Large intestine (tissue), 3 donors: ENCODE results near the gene MYO7A. TPM values are rescaled to one million over a fixed set of nuclear protein-coding genes. Genes with fewer than 3 reads are reported as not detected.

ENCODE experiments used
- DNase-seq, 2 donors: peaks; one replicate each; pipeline versions ENCODE4 v3.0.0 to v3.0.0-alpha.2; 2013
- H3K27ac ChIP-seq: one replicate; pipeline ENCODE4 v1.5.1; 2013; ENCODE audit warnings: low read length
- H3K27me3 ChIP-seq: 2 replicates; pipeline ENCODE4 v1.6.1; 2013; ENCODE audit warnings: low read length; ENCODE audit not compliant: control insufficient read depth, insufficient read depth
- H3K36me3 ChIP-seq: 2 replicates; pipeline ENCODE4 v1.6.1; 2013; ENCODE audit warnings: low read length; ENCODE audit not compliant: control insufficient read depth, insufficient read depth
- H3K4me1 ChIP-seq: one replicate; pipeline ENCODE4 v1.6.1; 2013; ENCODE audit warnings: low read length; ENCODE audit not compliant: control insufficient read depth, insufficient read depth
- H3K4me3 ChIP-seq: one replicate; pipeline ENCODE4 v1.5.1; 2013; ENCODE audit warnings: low read length
- H3K9me3 ChIP-seq: one replicate; pipeline ENCODE4 v1.6.1; 2013; ENCODE audit warnings: mild to moderate bottlenecking, low read depth, low read length, moderate library complexity; ENCODE audit not compliant: control insufficient read depth
- WGBS: methylation state at CpG from one replicate; pipeline ENCODE4 v1.1.5; 2013; ENCODE audit warnings: low lambda C conversion rate; ENCODE audit not compliant: insufficient coverage; 5-methylcytosine and 5-hydroxymethylcytosine counted together
- polyA plus RNA-seq: library from polyadenylated mRNA; unstranded; fragments of 120-200 nt; gene quantifications from one replicate; pipeline ENCODE4 v1.2.1, GENCODE V29; 2013

The MYO7A gene
- polyA plus RNA-seq, 1 donor: 68.4 TPM

DNA sequence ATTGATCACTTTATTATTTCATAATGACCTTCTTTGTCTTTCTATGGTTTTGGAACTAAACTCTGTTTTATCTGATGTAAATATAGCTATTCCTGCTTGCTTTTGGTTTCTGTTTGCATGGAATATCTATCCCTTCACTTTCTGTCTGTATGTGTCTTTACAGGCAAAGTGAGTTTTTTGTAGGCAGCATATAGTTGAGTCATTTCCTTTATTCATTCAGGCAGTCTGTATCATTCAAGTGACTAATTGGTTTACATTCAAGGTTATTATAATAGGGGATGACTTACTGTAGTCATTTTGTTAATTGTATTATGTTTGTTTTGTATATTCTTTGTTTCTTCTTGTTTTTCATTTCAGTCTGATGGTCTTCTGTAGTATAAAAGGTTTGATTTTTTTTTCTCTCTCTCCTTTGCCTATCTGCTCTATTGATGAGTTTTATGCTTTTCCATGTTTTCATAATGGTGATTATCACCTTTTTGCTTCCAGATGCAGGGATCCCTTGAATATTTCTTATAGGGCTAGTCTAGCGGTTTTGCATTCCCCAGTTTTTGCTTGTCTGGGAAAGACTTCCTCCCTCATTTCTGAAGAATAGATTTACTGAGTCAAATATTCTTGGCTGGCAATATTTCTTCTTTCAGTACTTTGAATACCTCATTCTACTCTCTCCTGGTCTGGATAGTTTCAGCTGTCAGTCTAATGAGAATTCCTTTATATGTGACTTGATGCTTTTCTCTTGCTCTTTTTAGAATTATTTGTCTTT lies 123.0 kb downstream of the MYO7A start:
- H3K36me3 ChIP-seq: no peaks in the 10 kb centered on the region
- no peaks in the 10 kb centered on the region for H3K27me3 ChIP-seq
- no peak overlapping the region for H3K27ac ChIP-seq
- H3K4me1 ChIP-seq: no peaks in the 10 kb centered on the region
- no CpG with 5 or more reads among the region's 1 CpG for WGBS
- H3K4me3 ChIP-seq: no peak overlapping the region
- H3K9me3 ChIP-seq: no peaks in the 10 kb centered on the region
- no peak for DNase-seq

DNA sequence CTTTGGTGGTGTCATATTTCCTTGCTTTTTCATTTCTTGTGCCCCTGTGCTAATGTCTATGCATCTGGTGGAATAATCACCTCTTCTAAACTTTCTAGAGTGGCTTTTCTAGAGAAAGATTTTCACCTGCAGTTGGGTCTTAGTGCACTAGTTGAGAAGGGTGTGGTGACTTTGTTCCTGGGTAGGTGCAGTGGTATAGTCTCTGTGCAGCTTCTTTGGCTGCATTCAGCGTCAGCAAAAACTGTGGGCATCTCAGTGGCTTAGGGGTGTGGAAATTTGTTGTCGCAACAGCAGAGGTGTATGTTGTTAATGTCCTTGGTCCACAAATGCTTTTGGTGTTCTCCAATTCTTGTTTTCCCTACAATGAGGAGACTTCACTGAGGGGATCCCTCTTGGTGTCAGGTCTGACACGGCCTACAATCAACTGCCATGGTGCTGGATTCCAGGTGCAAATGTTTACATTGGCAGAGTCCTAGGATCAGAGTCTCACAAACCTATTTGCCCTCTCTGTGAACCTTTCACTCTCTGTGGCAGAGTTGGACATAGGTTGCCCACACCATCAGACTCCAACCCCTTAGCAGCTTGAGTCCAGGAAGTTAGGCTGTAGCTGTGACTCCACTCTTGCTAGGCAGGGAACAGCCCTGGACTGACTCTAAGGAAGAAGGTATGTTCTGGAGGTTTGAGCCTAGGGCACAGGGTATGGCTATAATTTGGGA lies 124.7 kb downstream of the MYO7A start:
- Histone ChIP-seq H3K4me1 (no peaks in the 10 kb centered on the region), H3K9me3 (no peaks in the 10 kb centered on the region), H3K4me3 (no peak overlapping the region), H3K27ac (no peak overlapping the region), H3K36me3 (no peaks in the 10 kb centered on the region), H3K27me3 (no peaks in the 10 kb centered on the region)
- no peak for DNase-seq
- no CpG with 5 or more reads among the region's 3 CpGs for WGBS

DNA sequence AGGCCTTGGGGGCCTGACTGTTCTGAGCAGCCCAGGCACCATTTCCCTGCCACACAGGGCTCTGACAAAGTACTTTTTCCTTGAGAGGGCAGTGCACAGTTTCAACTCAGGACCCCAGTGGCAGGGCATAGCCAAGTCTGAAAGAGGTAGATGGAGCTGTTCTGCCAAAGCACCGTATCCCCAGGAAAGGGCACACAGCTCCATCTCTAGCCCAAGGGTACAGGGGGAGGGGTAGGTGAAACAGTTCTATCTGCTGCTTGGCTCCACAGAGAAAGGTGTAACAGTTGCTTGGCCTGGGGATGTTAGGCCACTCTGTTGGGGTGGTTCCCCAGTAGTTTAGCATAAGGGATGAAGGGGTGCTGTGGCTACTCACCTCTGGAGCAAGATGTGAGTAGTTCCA lies 125.6 kb downstream of the MYO7A start:
- Histone ChIP-seq H3K27me3 (no peaks in the 10 kb centered on the region), H3K27ac (no peak overlapping the region), H3K9me3 (no peaks in the 10 kb centered on the region), H3K4me1 (no peaks in the 10 kb centered on the region), H3K36me3 (no peaks in the 10 kb centered on the region), H3K4me3 (no peak overlapping the region)
- no CpG with 5 or more reads among the region's 1 CpG for WGBS
- no peak for DNase-seq

DNA sequence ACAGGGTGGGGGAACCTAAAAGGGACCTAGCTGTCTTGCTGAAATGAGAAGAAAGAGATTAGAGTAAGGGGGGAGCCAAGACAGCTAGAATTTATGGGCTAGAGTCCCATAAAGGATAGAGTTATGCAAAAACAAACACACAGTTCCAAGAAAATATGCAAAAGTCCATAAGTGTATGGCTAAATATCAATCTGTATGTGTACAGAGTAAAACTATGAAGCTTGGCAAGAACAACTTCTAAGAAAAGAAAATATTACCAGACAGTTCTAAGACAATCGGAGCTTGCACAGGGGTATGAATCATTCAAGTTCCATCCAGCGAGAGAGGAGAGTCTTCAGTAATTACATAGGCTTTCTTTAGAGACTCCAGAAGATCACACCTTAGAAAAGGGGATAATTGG lies 131.6 kb downstream of the MYO7A start:
- no peak for DNase-seq
- no peaks in the 10 kb centered on the region for H3K36me3 ChIP-seq
- WGBS: no CpG with 5 or more reads among the region's 2 CpGs

DNA sequence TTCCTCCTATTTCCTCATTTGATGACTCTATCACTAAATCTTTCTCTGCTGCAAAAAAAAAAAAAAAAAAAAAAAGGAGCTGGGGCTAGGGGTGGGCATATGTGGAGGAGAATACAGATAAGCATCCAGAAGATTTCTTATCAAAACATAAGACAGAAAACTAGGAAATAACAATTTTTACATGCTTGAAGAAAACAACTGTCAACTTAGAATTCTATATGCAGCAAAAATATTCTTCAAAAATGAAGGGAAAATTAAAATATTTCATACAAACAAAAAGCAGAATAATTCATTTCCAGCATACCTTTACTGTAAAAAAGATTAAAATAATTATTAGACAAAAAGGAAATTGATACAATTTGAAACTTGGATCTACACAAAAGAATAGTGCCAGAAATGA lies 134.8 kb downstream of the MYO7A start:
- H3K27me3 ChIP-seq: no peaks in the 10 kb centered on the region
- peaks cover 18% of the 10 kb centered on the region for H3K9me3 ChIP-seq
- no peaks in the 10 kb centered on the region for H3K36me3 ChIP-seq
- no peak for DNase-seq
- no peak overlapping the region for H3K27ac ChIP-seq
- H3K4me3 ChIP-seq: no peak overlapping the region
- no peaks in the 10 kb centered on the region for H3K4me1 ChIP-seq

More for the DNA sequence above, 131.6 kb downstream of the MYO7A start:
- Histone ChIP-seq H3K27me3 (no peaks in the 10 kb centered on the region), H3K9me3 (peaks cover 18% of the 10 kb centered on the region), H3K4me3 (no peak overlapping the region), H3K27ac (no peak overlapping the region), H3K4me1 (no peaks in the 10 kb centered on the region)

Other genes starting within 250 kb of the MYO7A start
- gene B3GNT6, start 93.8 kb upstream of the MYO7A start, polyA plus RNA-seq: 0.30 TPM
- gene CAPN5, start 61.3 kb upstream of the MYO7A start, polyA plus RNA-seq: 40.2 TPM
- gene OMP, start 25.4 kb upstream of the MYO7A start, polyA plus RNA-seq: 1.1 TPM
- gene GDPD4, start 173.4 kb downstream of the MYO7A start, polyA plus RNA-seq: 5.1 TPM